H1 (cell line): Measurements from ENCODE around the gene LMAN1.

Experiments
- BCL11A ChIP-seq, 2 experiments: IDR thresholded peaks; one replicate each; pipeline ENCODE4 v1.6.1; 2011; ENCODE audit warnings: low read depth in 2 of 2, low read length in 2 of 2, mild to moderate bottlenecking in 2 of 2
- CTCF ChIP-seq, 3 experiments: IDR thresholded peaks; 1 replicate in 2 of 3; 2 replicates in 1 of 3; pipeline versions ENCODE4 v1.5.1 to v1.6.1; 2011; ENCODE audit warnings: low read length in 3 of 3, mild to moderate bottlenecking in 3 of 3, inconsistent platforms in 2 of 3, low read depth in 1 of 3, moderate library complexity in 1 of 3; ENCODE audit not compliant: insufficient read depth in 1 of 3; ENCODE audit errors: control extremely low read depth in 1 of 3
- SP4 ChIP-seq: IDR thresholded peaks from 2 replicates; pipeline ENCODE4 v1.6.1; 2012; ENCODE audit warnings: low read length, inconsistent platforms

GRCh38 chr18:59380706-59381105 is 21.6 kb upstream of the LMAN1 start:
- TF ChIP-seq CTCF (IDR thresholded peaks at IDR 0.05; ENCODE audit: control extremely low read depth in 1 of 3, insufficient read depth in 1 of 3, low read depth in 1 of 3, low read length in 3 of 3) = no peak
- no peak for TF ChIP-seq SP4
- TF ChIP-seq BCL11A (IDR thresholded peaks at IDR 0.05; ENCODE audit: low read depth in 2 of 2, low read length in 2 of 2) = no peak
